Measurements from ENCODE around the gene PPL.

PPL gene

GRCh38 chr16:4847774-4848587 is 89.0 kb downstream of the PPL start:
- peak; percentile 47 for DNase-seq
- in situ Hi-C loops (cut with MboI; ENCODE audit: low pct_unique_long_range_greater_than_20kb, low sequenced_read_pairs), result no loop called here

DNA sequence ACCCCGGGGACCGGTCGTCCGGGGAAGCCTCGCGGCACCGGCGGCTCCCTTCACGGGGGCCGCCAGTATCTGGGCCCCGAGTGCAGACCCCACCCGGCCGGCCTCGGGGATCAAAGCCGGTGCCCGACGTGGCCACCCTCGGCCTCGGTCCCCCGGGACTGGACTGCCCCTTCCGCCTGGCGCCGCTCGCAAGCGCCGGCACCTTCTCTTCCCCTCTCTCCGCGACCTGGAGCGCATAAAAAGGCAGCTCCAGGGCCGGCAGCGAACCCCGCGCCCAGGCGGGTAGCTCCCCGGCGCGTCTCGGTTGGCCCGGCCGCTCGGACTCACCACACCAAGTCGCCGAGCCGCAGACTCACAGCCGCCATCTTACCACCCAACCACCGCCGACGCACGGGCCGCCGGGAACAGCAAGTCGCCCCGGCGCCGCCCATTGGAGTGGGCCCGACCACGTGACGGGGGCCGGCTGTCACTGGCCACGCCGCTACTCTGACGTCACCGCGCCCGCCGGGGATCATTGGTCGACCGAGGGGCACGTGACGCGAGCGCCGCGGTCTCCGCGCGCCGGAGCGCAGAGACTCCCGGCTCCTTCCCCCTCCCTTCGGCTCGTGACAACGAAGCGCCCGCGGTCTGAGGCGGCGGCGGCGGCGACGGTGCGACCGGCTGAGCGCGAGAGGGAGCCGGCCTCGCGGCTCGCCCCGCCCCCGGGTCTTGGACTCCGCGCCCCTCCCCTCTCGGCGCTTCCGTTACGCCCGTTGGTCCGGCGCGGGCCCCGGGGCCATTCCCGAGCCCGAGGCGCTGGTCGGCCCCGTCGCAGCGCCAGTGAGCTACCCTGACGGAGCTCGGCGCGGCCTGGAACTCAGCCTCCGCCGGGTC is 89.8 kb downstream of the PPL start, which contains the start of the genes GLYR1 and UBN1:
Gene GLYR1 (minus strand): TSS at position 388 of the 873 bp plus-strand sequence. CDS start 23 bp downstream, at position 365.
Gene UBN1 (plus strand): TSS at position 581 of the 873 bp plus-strand sequence. CDS start 5,437 bp downstream, outside the sequence.
- in situ Hi-C loops (cut with MboI; ENCODE audit: low pct_unique_long_range_greater_than_20kb, low sequenced_read_pairs), result no loop called here
- peak; percentile 98 for DNase-seq

- in situ Hi-C loops (cut with MboI; ENCODE audit: low pct_unique_long_range_greater_than_20kb, low sequenced_read_pairs), result no loop called here
- DNase-seq, result peak; percentile 73
Measured at GRCh38 chr16:4846503-4846900, 90.4 kb downstream of the PPL start.

GRCh38 chr16:4840984-4841383 is 96.0 kb downstream of the PPL start:
- in situ Hi-C loops (cut with MboI; ENCODE audit: low pct_unique_long_range_greater_than_20kb, low sequenced_read_pairs), result no loop called here
- DNase-seq, result no peak

- in situ Hi-C loops (cut with MboI; ENCODE audit: low pct_unique_long_range_greater_than_20kb, low sequenced_read_pairs), result no loop called here
- DNase-seq, result no peak
Measured at GRCh38 chr16:4839942-4840341, 97.0 kb downstream of the PPL start.

GRCh38 chr16:4837733-4838501 is 99.0 kb downstream of the PPL start:
- DNase-seq, result no peak
- in situ Hi-C loops (cut with MboI; ENCODE audit: low pct_unique_long_range_greater_than_20kb, low sequenced_read_pairs), result no loop called here

GRCh38 chr16:4836727-4837126 is 100.2 kb downstream of the PPL start:
- no peak for DNase-seq
- in situ Hi-C loops (cut with MboI; ENCODE audit: low pct_unique_long_range_greater_than_20kb, low sequenced_read_pairs), result no loop called here

GRCh38 chr16:4833584-4833983 is 103.4 kb downstream of the PPL start:
- no peak for DNase-seq
- in situ Hi-C loops (cut with MboI; ENCODE audit: low pct_unique_long_range_greater_than_20kb, low sequenced_read_pairs), result no loop called here

- in situ Hi-C loops (cut with MboI; ENCODE audit: low pct_unique_long_range_greater_than_20kb, low sequenced_read_pairs), result no loop called here
- no peak for DNase-seq
Measured at GRCh38 chr16:4832698-4833343, 104.1 kb downstream of the PPL start.

Measured in KBM-7 (cell line).